HG02840 (cell line): ENCODE results near the gene TMED1.
"Not testable (repeated sequence)": the region's sequence is repeated elsewhere in the genome, so short reads cannot be mapped to it uniquely, and the experiment has no call there.

Experiments
- ATAC-seq: cut with Tn5 transposase; IDR thresholded peaks from one replicate; pipeline ENCODE4 v1.9.1; 2021; ENCODE audit warnings: mild to moderate bottlenecking, moderate library complexity, moderate number of reproducible peaks; ENCODE audit not compliant: unreplicated experiment, low FRiP score

Gene TMED1

GRCh38 chr19:10863107-10863717, 27.2 kb upstream of the TMED1 start:
- no peak for ATAC-seq

GRCh38 chr19:10862561-10863106, 26.6 kb upstream of the TMED1 start:
- ATAC-seq, result no peak

- no peak for ATAC-seq
These were observed 25.2 kb upstream of the TMED1 start for GRCh38 chr19:10861103-10861651.

DNA sequence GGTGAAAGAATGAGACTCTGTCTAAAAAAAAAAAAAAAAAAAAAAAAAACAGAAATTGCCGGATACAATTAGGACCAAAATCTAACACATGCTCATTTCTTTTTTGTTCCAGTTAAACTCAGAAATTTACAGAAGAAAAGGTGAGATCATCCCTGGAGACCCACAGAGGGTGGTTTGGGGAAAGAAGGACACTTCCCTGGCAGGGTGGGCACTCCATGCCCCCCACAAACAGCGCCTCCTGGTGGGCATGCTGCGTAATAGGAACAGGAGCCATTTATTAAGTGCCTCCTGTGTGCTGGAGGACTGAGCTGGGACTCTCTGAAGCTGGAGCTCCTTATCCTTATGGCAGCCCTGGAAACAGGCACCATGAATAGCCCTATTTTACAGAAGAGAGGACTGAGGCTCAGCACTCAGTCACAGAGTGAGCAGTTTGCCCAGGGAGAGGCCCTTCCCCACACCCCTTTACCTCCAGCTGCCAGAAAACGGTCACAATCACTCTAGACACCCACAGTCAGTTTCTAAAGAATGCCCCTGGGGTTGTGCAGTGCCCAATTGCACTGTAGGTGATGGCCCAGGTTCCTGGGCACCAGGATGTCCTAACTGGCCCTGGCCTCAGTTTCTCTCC, 22.3 kb upstream of the TMED1 start:
- ATAC-seq, result no peak

DNA sequence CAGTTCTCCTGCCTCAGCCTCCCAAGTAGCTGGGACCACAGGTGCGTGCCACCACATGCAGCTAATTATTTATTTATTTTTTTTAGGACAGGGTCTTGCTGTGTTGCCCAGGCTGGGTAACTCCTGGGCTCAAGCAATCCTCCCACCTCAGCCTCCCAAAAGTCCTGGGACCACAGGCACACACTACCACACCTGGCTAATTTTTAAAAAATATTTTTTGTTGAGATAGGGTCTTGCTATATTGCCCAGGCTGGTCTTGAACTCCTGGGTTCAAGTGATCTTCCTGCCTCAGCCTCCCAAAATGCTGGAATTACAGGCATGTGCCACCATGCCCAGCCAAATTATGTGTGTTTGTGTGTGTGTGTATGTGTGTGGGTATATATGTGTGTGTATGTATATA, 20.9 kb upstream of the TMED1 start:
- ATAC-seq, result not testable (repeated sequence)

DNA sequence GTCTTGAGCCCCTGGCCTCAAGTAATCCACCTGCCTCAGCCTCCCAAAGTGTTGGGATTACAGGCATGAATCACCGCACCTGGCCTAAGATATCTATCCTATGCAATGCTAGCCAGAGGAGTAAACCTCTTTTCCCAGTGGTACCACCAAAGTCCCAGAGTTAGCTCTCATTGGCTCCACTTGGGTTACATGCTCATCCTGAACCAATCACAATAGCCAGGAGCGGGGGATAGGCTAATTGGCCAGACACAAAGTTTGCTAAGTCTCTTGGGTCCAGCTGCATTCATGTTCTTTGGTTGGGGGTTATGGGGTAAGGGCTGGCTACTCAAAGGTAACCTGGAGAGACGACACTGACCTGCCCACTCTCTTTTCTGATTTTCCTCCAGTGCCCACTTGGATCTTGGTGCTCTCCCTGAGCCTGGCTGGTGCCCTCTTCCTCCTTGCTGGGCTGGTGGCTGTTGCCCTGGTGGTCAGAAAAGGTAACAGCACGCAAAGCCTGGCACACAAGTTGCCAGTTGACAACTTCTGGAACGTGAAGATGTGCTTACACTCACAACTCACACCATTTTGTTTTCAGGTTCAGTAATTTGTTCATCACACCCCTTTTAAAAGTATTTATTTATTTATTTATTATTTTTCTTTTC, 20.0 kb upstream of the TMED1 start:
- ATAC-seq, result no peak

- ATAC-seq, result no peak
These were observed 18.5 kb upstream of the TMED1 start for GRCh38 chr19:10854350-10855089.

DNA sequence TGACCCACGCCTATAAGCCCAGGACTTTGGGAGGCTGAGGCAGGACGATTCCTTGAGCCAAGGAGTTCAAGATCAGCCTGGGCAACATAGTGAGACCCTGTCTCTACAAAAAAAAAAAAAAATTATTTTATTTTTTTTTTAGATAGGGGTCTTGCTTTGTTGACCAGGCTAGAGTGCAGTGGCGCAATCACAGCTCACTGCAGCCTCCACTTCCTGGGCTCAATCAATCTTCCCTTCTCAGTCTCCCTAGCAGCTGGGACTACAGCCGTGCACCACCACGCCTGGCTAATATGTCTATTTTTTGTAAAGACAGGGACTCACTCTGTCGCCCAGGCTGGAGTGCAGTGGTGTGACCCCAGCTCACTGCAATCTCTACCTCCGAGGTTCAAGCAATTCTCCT, 16.9 kb upstream of the TMED1 start:
- ATAC-seq, result no peak

- ATAC-seq, result no peak
These were observed 16.2 kb upstream of the TMED1 start for GRCh38 chr19:10852098-10852800.

DNA sequence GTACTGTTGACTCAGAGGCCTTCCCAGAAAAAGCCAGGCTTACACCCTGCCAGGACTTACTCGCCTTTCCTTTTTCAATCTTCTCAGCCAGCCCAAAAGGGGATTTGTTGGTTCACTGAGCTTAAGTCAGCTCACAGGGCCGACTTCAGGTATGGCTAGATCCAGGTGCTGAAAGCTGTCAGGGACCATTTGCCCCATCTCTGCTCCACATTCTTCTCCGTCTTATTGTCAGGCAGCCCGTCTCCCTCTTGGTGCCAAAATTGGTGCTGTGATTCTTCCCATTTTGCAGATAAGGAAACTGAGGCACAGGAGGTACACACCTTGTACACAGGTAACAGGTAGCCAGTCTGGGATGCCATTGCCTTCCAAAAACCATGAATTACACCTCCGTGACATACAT, 14.6 kb upstream of the TMED1 start:
- no peak for ATAC-seq

DNA sequence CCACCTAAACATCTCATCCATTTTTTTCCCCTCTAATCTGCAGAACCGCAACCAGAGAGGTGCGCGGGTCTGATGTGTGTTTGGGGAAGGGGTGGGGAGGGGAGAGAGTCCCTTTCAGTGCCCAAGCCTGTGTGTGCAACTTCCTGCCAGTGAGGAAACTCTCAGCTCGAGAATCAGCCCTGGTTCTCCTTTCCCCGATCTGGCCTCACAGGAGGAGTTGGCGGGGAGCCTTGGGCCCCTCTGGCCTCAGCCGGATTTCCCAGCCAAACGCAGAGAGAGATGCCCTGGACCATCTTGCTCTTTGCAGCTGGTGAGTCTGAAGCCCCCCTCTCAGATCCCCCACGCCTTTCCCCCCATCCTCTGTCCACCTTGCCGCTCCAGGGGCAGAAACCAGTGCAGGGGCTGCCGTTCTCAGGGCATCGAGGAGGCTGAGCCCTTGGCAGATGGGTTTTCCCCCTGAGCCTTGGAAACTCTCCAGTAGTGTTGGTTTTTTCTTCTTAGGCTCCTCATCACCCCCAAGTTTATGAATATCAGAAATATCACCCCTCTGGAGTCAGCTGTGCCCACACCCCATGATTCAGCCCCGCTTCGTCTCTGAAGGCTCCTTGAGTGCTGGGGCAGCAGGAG, 12.3 kb upstream of the TMED1 start, which contains the start of gene C19orf38:
C19orf38 (plus strand) TSS at position 186 of the 627 bp plus-strand sequence; CDS start at position 280, 94 bp downstream.
- ATAC-seq, result no peak

DNA sequence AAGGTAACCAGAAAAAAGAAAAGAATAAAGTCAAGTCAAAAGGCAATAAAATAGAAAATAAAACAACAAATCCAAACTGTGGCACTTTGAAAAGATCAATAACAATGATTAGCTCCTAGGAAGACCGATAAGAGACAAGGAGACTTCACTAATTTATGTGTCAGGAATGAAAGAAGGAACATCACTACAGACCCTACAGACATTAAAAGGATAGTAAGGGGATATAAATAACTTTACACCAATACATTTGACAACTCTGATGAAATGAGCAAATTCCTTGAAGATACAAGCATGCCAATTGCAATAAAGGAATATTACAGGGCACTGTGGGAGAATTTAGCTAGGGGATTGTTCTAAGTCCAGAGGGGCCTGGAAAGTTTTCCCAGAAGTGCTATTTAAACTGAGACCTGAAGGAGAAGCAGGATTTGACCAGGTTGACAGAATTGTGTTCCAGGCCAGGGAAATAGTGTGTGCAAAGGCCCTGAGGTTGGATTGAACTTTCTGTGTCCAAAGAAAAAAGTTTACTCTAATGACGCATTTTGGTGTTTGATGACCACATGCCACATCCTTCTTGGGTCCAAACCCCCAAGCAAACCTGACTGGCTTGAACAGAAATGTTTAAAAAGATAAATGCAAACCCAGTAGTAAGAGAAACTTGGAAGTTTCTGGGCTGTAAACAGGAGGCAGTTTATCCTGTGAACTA, 10.6 kb upstream of the TMED1 start:
- no peak for ATAC-seq

GRCh38 chr19:10842788-10843187, 6.8 kb upstream of the TMED1 start:
- no peak for ATAC-seq

DNA sequence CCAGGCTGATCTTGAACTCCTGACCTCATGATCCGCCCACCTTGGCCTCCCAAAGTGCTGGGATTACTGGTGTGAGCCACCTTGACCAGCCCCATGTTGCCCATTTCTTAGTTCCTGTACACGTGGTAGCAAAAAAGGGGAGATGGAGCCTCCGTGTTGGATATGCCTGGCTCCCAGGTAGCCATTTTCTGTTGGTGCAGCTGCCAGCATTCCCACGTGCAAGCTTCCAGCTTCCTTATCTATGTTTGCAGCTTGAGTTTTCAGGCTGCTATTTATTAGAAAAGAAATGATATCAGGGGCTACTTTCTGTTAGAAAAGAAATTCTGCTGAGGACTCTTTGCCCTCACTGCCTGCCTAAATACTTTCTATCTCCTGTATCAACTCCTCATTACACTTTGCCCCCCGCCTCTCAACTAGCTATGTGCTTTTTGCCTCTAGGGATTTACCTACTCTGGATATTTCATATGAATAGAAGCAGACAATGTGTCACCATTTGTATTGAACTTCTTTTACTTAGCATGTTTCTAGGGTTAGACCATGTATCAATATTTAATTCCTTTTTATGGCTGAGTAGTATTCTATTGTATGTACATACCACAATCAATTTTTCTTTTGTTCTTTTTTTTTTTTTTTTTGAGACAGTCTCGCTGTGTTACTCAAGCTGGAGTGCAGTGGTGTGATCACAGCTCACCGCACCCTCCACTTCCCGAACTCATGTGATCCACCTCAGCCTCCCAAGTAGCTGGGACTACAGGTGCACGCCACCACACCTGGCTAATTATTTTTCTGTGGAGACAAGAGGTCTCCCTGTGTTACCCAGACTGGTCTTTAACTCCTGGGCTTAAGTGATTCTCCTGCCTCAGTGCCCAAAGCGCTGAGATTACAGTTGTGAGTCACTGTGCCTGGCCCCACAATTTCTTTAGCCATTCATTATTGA, 3.4 kb upstream of the TMED1 start:
- ATAC-seq, result no peak

DNA sequence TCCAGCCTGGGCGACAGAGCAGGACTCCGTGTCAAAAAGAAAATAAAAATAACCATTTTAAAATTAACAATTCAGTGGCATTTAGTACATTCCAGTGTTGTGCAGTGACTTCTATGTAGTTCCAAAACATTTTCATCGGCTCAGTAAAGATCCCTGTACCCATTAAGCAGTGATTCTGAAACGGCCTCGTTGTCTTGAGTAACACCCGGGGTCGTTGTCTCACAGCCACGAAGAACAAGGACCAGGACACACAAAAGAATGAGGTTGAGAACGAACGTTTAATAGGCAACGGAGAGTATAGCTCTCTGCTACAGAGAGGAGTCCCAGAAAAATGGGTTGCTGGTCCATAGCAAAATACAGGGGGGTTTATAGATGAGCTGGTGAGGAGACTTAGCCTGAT, 2.4 kb upstream of the TMED1 start:
- no peak for ATAC-seq

- not testable (repeated sequence) for ATAC-seq
These were observed 1.6 kb upstream of the TMED1 start for GRCh38 chr19:10837649-10838048.

DNA sequence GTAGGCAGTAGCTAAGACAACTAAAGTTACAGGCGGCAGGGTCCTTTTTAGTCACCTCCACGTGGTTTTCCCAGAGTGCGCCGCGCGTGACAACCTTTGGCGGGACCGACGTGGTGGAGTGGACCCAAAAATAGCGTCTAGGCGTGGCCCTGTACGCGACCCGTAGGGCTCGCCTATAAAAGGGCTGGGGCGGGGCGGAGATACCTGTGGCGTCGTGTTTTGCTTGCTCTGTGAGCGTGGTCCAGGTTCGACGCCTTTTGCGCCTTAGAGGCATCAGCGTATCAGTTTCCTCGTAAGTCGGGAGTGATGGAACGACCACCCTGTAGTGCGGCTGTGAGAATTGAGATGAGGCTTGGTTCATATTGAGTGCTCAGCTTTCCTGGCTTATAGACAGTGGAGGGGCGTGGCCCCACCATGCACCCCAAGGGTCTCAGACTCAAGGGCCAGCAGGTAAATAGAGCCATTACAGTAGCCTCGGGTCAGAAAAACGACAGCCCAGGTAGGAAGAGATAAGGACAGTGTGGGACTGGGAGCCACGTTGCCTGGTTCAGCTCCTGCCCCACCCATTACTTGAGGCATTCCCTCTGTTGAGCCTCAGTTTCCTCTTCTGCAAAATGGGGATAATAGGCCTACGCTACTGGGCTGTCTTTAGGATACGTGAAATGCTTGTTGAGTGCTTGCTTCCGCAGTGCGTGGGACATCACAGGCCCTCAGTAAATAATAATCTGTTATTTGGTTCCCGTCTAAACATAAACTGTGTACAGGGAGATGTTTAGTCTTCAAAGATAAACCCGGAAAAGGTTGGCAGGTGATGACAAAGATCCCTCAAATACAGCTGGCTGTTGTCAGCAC, 693 bp upstream of the TMED1 start:
- peak; percentile 17 for ATAC-seq
